Astrocyte (in vitro differentiated cells and primary cell): ENCODE results near the gene THAP5.

Experiments used
- EZH2 ChIP-seq: IDR thresholded peaks from 2 replicates; pipeline ENCODE4 v1.6.1; 2012; ENCODE audit warnings: mild to moderate bottlenecking, low read length, inconsistent platforms; ENCODE audit not compliant: insufficient read depth
- TF ChIP-seq, protein P1 (sequence below): IDR thresholded peaks from 2 replicates; pipeline ENCODE4 v1.5.1; 2011; ENCODE audit warnings: low read depth, mild to moderate bottlenecking, inconsistent platforms, low read length, moderate library complexity; ENCODE audit not compliant: insufficient read depth

- TF ChIP-seq, protein P1, sequence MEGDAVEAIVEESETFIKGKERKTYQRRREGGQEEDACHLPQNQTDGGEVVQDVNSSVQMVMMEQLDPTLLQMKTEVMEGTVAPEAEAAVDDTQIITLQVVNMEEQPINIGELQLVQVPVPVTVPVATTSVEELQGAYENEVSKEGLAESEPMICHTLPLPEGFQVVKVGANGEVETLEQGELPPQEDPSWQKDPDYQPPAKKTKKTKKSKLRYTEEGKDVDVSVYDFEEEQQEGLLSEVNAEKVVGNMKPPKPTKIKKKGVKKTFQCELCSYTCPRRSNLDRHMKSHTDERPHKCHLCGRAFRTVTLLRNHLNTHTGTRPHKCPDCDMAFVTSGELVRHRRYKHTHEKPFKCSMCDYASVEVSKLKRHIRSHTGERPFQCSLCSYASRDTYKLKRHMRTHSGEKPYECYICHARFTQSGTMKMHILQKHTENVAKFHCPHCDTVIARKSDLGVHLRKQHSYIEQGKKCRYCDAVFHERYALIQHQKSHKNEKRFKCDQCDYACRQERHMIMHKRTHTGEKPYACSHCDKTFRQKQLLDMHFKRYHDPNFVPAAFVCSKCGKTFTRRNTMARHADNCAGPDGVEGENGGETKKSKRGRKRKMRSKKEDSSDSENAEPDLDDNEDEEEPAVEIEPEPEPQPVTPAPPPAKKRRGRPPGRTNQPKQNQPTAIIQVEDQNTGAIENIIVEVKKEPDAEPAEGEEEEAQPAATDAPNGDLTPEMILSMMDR, result no peak
- no peak for TF ChIP-seq EZH2
Measured at GRCh38 chr7:108584211-108584610, 14.7 kb upstream of the THAP5 start.
